GM23338 (cell line): ENCODE results near the gene RXRA. TPM values are rescaled to one million over a fixed set of nuclear protein-coding genes. Genes with fewer than 3 reads are reported as not detected.

Source experiments
- ATAC-seq: fragments of 200-7000 bp; cut with Tn5 transposase; 3 replicates; pipeline ENCODE4 v1.9.1; 2020
- DNase-seq: peaks from one replicate; pipeline ENCODE4 v3.0.0-alpha.2; 2015; ENCODE audit warnings: low spot score
- H2AFZ ChIP-seq: fragments of 200-600 bp; sonication (generic); 2 replicates; pipeline ENCODE4 v1.8.0; 2016; ENCODE audit warnings: antibody characterized with exemption, mild to moderate bottlenecking, moderate library complexity
- H3F3A ChIP-seq: fragments of 200-600 bp; sonication (generic); replicated peaks from 2 replicates; pipeline ENCODE4 v1.8.0; 2017; ENCODE audit warnings: antibody characterized with exemption, mixed run types, low read depth
- H3K27ac ChIP-seq: fragments of 200-600 bp; sonication (generic); 2 replicates; pipeline ENCODE4 v1.6.1; 2016; ENCODE audit warnings: low read depth
- H3K27me3 ChIP-seq: fragments of 200-600 bp; sonication (generic); 2 replicates; pipeline ENCODE4 v1.8.0; 2016; ENCODE audit warnings: mild to moderate bottlenecking, mixed run types, moderate library complexity; ENCODE audit not compliant: insufficient read depth
- H3K36me3 ChIP-seq: fragments of 200-600 bp; sonication (generic); 2 replicates; pipeline ENCODE4 v1.8.0; 2016; ENCODE audit warnings: mild to moderate bottlenecking; ENCODE audit not compliant: insufficient read depth
- H3K4me1 ChIP-seq: fragments of 200-600 bp; sonication (generic); 2 replicates; pipeline ENCODE4 v1.8.0; 2016; ENCODE audit warnings: mild to moderate bottlenecking, moderate library complexity; ENCODE audit not compliant: insufficient read depth
- H3K4me2 ChIP-seq: fragments of 200-600 bp; sonication (generic); 2 replicates; pipeline ENCODE4 v1.7.1; 2017; ENCODE audit warnings: mixed run types
- H3K4me3 ChIP-seq: fragments of 200-600 bp; sonication (generic); 2 replicates; pipeline ENCODE4 v1.6.1; 2016; ENCODE audit warnings: mixed run types
- H3K79me2 ChIP-seq: fragments of 200-600 bp; sonication (generic); replicated peaks from 2 replicates; pipeline ENCODE4 v1.8.0; 2017; ENCODE audit warnings: mild to moderate bottlenecking; ENCODE audit not compliant: insufficient read depth
- H3K9me2 ChIP-seq: fragments of 200-600 bp; sonication (generic); 2 replicates; pipeline ENCODE4 v1.8.0; 2017; ENCODE audit not compliant: insufficient read depth
- H4K20me1 ChIP-seq: fragments of 200-600 bp; sonication (generic); replicated peaks from 2 replicates; pipeline ENCODE4 v1.8.0; 2017; ENCODE audit warnings: mild to moderate bottlenecking; ENCODE audit not compliant: insufficient read depth
- H3K27ac Mint-ChIP-seq: 2 replicates; pipeline ENCODE4 v1.8.0; 2020; ENCODE audit warnings: inconsistent platforms, mild to moderate bottlenecking, moderate library complexity, mixed read lengths
- H3K27me3 Mint-ChIP-seq: 3 replicates; pipeline ENCODE4 v1.8.0; 2022; ENCODE audit warnings: low read depth, mild to moderate bottlenecking, moderate library complexity, mixed read lengths, inconsistent platforms; ENCODE audit not compliant: insufficient read depth, poor library complexity
- H3K36me3 Mint-ChIP-seq: 3 replicates; pipeline ENCODE4 v1.8.0; 2021; ENCODE audit warnings: low read depth, mild to moderate bottlenecking, inconsistent platforms, moderate library complexity, mixed read lengths
- H3K4me1 Mint-ChIP-seq: 3 replicates; pipeline ENCODE4 v1.8.0; 2020; ENCODE audit warnings: mild to moderate bottlenecking, inconsistent platforms, mixed read lengths
- H3K4me3 Mint-ChIP-seq: 3 replicates; pipeline ENCODE4 v1.8.0; 2021; ENCODE audit warnings: moderate library complexity, mild to moderate bottlenecking, inconsistent platforms, mixed read lengths
- H3K9me3 Mint-ChIP-seq: 3 replicates; pipeline ENCODE4 v1.8.0; 2020; ENCODE audit warnings: moderate library complexity, mild to moderate bottlenecking, inconsistent platforms, mixed read lengths
- CREB1 ChIP-seq: fragments of 250-450 bp; sonication (Bioruptor Pico); IDR thresholded peaks from 2 replicates; pipeline ENCODE4 v1.5.0; 2020; ENCODE audit warnings: low read depth, mild to moderate bottlenecking, moderate library complexity
- EZH2 ChIP-seq: fragments of 200-600 bp; sonication (generic); IDR thresholded peaks from one replicate; pipeline ENCODE4 v1.8.0; 2017; ENCODE audit warnings: antibody characterized with exemption, mild to moderate bottlenecking, low read depth; ENCODE audit not compliant: unreplicated experiment
- EZH2phosphoT487 ChIP-seq: fragments of 200-600 bp; sonication (generic); IDR thresholded peaks from one replicate; pipeline ENCODE4 v1.8.1; 2018; ENCODE audit warnings: antibody characterized with exemption; ENCODE audit not compliant: unreplicated experiment
- JUNB ChIP-seq: IDR thresholded peaks from one replicate; pipeline ENCODE4 v1.6.1; 2016; ENCODE audit warnings: antibody characterized with exemption; ENCODE audit not compliant: unreplicated experiment
- NANOG ChIP-seq: IDR thresholded peaks from 2 replicates; pipeline ENCODE4 v1.6.1; 2016; ENCODE audit warnings: antibody characterized with exemption, borderline replicate concordance
- STAT1 ChIP-seq: IDR thresholded peaks from one replicate; pipeline ENCODE4 v1.6.1; 2016; ENCODE audit warnings: antibody characterized with exemption; ENCODE audit not compliant: unreplicated experiment
- ZNF114 ChIP-seq: fragments of 250-450 bp; sonication (Bioruptor Pico); IDR thresholded peaks from 2 replicates; pipeline ENCODE4 v1.5.0; 2020; ENCODE audit warnings: mild to moderate bottlenecking, moderate library complexity
- ZNF331 ChIP-seq: fragments of 250-450 bp; sonication (Bioruptor Pico); IDR thresholded peaks from 2 replicates; pipeline ENCODE4 v1.5.0; 2020; ENCODE audit warnings: low read depth, mild to moderate bottlenecking, moderate library complexity
- polyA plus RNA-seq: library from polyadenylated mRNA; unstranded; fragments of >200 nt; fragmentation: Nextera tagmentation; extraction: Ambion mirVana; gene quantifications from 2 replicates; pipeline ENCODE4 v1.2.1, GENCODE V29; 2016
- total RNA-seq: library from RNA; depleted of rRNA; stranded (reverse); fragments of >200 nt; shearing (Covaris generic); gene quantifications from 2 replicates; pipeline ENCODE4 v1.2.3, GENCODE V29; 2014
- TF ChIP-seq, protein P1 (sequence below): IDR thresholded peaks from one replicate; pipeline ENCODE4 v1.6.1; 2018; ENCODE audit warnings: antibody characterized with exemption; ENCODE audit not compliant: unreplicated experiment
- TF ChIP-seq, protein P2 (sequence below), 2 experiments: fragments of 200-600 bp in 1 of 2; sonication (generic) in 1 of 2; conservative IDR thresholded peaks; 2 replicates each; pipeline versions ENCODE4 v1.5.1 to v1.6.1; 2016 to 2017; ENCODE audit warnings: antibody characterized with exemption in 2 of 2, low read depth in 2 of 2, mild to moderate bottlenecking in 2 of 2, moderate library complexity in 1 of 2
- TF ChIP-seq, protein P3 (sequence below): fragments of 250-450 bp; sonication (Bioruptor Pico); IDR thresholded peaks from 2 replicates; pipeline ENCODE4 v1.5.0; 2020; ENCODE audit warnings: mild to moderate bottlenecking, moderate library complexity
- TF ChIP-seq, protein P4 (sequence below): IDR thresholded peaks from 2 replicates; pipeline ENCODE4 v1.6.1; 2016; ENCODE audit warnings: antibody characterized with exemption

Gene RXRA
- total and polyA plus RNA-seq, 2 experiments from 2014 or later, result 4.9 to 17.9 TPM

DNA sequence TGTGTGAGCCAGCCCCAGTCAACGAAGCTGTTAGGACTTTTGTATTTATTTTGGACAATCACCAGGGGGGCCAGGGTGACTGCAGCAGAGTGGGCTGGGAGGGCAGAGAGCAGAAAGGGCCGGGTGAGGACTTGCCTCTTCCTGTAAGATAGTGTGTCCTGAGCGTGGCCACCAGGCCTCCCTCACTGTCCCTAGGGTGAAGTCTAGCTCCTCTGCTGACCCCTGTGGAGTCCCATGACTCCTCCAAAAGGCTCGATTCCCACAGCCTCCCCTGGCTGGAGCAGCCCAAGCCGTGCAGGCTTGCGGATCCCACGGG is 147.8 kb downstream of the RXRA start:
- no peaks in the 10 kb centered on the region for H3K4me1 Mint-ChIP-seq
- H3K27ac ChIP-seq, result no peak overlapping the region
- no peaks in the 10 kb centered on the region for H3K36me3 ChIP-seq
- H3K4me2 ChIP-seq, result no peak overlapping the region
- no peaks in the 10 kb centered on the region for H3K79me2 ChIP-seq
- peaks cover 5% of the 10 kb centered on the region for H3K27me3 Mint-ChIP-seq
- no peak overlapping the region for H2AFZ ChIP-seq
- H3K4me1 ChIP-seq, result no peaks in the 10 kb centered on the region
- ATAC-seq (no peak; the same call in 2 of the 3 replicates), DNase-seq (no peak)
- no peaks in the 10 kb centered on the region for H3K9me2 ChIP-seq
- no peak for TF ChIP-seq CREB1 (CRISPR knock-in tag)
- TF ChIP-seq STAT1, result no peak
- no peak for TF ChIP-seq ZNF331
- no peak for TF ChIP-seq EZH2phosphoT487
- TF ChIP-seq, protein P1, sequence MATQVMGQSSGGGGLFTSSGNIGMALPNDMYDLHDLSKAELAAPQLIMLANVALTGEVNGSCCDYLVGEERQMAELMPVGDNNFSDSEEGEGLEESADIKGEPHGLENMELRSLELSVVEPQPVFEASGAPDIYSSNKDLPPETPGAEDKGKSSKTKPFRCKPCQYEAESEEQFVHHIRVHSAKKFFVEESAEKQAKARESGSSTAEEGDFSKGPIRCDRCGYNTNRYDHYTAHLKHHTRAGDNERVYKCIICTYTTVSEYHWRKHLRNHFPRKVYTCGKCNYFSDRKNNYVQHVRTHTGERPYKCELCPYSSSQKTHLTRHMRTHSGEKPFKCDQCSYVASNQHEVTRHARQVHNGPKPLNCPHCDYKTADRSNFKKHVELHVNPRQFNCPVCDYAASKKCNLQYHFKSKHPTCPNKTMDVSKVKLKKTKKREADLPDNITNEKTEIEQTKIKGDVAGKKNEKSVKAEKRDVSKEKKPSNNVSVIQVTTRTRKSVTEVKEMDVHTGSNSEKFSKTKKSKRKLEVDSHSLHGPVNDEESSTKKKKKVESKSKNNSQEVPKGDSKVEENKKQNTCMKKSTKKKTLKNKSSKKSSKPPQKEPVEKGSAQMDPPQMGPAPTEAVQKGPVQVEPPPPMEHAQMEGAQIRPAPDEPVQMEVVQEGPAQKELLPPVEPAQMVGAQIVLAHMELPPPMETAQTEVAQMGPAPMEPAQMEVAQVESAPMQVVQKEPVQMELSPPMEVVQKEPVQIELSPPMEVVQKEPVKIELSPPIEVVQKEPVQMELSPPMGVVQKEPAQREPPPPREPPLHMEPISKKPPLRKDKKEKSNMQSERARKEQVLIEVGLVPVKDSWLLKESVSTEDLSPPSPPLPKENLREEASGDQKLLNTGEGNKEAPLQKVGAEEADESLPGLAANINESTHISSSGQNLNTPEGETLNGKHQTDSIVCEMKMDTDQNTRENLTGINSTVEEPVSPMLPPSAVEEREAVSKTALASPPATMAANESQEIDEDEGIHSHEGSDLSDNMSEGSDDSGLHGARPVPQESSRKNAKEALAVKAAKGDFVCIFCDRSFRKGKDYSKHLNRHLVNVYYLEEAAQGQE, result no peak
- no peak for TF ChIP-seq ZNF114
- TF ChIP-seq JUNB, result no peak
- TF ChIP-seq, protein P2, sequence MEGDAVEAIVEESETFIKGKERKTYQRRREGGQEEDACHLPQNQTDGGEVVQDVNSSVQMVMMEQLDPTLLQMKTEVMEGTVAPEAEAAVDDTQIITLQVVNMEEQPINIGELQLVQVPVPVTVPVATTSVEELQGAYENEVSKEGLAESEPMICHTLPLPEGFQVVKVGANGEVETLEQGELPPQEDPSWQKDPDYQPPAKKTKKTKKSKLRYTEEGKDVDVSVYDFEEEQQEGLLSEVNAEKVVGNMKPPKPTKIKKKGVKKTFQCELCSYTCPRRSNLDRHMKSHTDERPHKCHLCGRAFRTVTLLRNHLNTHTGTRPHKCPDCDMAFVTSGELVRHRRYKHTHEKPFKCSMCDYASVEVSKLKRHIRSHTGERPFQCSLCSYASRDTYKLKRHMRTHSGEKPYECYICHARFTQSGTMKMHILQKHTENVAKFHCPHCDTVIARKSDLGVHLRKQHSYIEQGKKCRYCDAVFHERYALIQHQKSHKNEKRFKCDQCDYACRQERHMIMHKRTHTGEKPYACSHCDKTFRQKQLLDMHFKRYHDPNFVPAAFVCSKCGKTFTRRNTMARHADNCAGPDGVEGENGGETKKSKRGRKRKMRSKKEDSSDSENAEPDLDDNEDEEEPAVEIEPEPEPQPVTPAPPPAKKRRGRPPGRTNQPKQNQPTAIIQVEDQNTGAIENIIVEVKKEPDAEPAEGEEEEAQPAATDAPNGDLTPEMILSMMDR (conservative IDR thresholded peaks at IDR 0.05; ENCODE audit: low read depth in 2 of 2), result no peak
- TF ChIP-seq, protein P3, sequence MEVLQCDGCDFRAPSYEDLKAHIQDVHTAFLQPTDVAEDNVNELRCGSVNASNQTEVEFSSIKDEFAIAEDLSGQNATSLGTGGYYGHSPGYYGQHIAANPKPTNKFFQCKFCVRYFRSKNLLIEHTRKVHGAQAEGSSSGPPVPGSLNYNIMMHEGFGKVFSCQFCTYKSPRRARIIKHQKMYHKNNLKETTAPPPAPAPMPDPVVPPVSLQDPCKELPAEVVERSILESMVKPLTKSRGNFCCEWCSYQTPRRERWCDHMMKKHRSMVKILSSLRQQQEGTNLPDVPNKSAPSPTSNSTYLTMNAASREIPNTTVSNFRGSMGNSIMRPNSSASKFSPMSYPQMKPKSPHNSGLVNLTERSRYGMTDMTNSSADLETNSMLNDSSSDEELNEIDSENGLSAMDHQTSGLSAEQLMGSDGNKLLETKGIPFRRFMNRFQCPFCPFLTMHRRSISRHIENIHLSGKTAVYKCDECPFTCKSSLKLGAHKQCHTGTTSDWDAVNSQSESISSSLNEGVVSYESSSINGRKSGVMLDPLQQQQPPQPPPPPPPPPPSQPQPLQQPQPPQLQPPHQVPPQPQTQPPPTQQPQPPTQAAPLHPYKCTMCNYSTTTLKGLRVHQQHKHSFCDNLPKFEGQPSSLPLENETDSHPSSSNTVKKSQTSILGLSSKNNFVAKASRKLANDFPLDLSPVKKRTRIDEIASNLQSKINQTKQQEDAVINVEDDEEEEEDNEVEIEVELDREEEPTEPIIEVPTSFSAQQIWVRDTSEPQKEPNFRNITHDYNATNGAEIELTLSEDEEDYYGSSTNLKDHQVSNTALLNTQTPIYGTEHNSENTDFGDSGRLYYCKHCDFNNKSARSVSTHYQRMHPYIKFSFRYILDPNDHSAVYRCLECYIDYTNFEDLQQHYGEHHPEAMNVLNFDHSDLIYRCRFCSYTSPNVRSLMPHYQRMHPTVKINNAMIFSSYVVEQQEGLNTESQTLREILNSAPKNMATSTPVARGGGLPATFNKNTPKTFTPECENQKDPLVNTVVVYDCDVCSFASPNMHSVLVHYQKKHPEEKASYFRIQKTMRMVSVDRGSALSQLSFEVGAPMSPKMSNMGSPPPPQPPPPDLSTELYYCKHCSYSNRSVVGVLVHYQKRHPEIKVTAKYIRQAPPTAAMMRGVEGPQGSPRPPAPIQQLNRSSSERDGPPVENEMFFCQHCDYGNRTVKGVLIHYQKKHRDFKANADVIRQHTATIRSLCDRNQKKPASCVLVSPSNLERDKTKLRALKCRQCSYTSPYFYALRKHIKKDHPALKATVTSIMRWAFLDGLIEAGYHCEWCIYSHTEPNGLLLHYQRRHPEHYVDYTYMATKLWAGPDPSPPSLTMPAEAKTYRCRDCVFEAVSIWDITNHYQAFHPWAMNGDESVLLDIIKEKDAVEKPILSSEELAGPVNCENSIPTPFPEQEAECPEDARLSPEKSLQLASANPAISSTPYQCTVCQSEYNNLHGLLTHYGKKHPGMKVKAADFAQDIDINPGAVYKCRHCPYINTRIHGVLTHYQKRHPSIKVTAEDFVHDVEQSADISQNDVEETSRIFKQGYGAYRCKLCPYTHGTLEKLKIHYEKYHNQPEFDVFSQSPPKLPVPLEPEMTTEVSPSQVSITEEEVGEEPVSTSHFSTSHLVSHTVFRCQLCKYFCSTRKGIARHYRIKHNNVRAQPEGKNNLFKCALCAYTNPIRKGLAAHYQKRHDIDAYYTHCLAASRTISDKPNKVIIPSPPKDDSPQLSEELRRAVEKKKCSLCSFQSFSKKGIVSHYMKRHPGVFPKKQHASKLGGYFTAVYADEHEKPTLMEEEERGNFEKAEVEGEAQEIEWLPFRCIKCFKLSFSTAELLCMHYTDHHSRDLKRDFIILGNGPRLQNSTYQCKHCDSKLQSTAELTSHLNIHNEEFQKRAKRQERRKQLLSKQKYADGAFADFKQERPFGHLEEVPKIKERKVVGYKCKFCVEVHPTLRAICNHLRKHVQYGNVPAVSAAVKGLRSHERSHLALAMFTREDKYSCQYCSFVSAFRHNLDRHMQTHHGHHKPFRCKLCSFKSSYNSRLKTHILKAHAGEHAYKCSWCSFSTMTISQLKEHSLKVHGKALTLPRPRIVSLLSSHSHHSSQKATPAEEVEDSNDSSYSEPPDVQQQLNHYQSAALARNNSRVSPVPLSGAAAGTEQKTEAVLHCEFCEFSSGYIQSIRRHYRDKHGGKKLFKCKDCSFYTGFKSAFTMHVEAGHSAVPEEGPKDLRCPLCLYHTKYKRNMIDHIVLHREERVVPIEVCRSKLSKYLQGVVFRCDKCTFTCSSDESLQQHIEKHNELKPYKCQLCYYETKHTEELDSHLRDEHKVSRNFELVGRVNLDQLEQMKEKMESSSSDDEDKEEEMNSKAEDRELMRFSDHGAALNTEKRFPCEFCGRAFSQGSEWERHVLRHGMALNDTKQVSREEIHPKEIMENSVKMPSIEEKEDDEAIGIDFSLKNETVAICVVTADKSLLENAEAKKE (CRISPR knock-in tag), result no peak
- TF ChIP-seq NANOG, result no peak
- no peak for TF ChIP-seq EZH2
- TF ChIP-seq, protein P4, sequence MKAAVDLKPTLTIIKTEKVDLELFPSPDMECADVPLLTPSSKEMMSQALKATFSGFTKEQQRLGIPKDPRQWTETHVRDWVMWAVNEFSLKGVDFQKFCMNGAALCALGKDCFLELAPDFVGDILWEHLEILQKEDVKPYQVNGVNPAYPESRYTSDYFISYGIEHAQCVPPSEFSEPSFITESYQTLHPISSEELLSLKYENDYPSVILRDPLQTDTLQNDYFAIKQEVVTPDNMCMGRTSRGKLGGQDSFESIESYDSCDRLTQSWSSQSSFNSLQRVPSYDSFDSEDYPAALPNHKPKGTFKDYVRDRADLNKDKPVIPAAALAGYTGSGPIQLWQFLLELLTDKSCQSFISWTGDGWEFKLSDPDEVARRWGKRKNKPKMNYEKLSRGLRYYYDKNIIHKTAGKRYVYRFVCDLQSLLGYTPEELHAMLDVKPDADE, result no peak
- no peak overlapping the region for H3K27ac Mint-ChIP-seq
- H4K20me1 ChIP-seq, result no peaks in the 10 kb centered on the region
- H3K9me3 Mint-ChIP-seq, result no peaks in the 10 kb centered on the region
- no peak overlapping the region for H3K4me3 ChIP-seq
- H3K27me3 ChIP-seq, result no peaks in the 10 kb centered on the region
- no peaks in the 10 kb centered on the region for H3K36me3 Mint-ChIP-seq
- H3K4me3 Mint-ChIP-seq, result no peak overlapping the region
- no peaks in the 10 kb centered on the region for H3F3A ChIP-seq
